ENCODE data around the gene CCNY.

CCNY gene

DNA sequence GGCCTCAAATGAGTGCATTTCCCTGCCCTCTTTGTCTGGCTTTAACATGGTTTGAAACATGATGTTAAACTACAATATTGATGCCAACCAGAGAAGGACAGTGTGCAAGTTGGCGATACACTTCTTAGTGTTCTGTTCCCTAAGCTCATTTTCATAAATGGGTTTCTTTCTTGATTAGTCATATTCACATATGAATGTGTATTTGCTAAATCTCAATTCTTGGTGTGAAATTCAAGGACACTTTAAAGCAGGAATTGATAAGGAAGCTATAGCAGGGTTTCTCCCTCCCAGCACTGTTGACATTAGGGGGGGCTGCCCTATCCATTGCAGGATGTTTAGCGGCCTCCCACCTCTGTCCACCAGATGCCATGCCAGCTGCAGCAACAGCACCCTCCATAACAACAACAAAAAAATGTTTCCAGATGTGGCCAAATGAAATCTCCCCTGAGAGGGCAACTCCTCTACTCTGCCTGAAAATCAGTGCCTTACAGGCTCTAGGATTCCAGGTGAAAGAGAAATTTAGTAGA is 13.1 kb downstream of the CCNY start:
- DNase-seq (ENCODE audit: low spot score) (no peak), ATAC-seq (ENCODE audit: low read depth) (no peak)
- no peaks in the 10 kb centered on the region for H3K27me3 ChIP-seq (ENCODE audit: insufficient read depth, poor library complexity, severe bottlenecking)
- H3K4me3 ChIP-seq (ENCODE audit: severe bottlenecking), result no peak overlapping the region
- TF ChIP-seq CTCF (IDR thresholded peaks at IDR 0.05; ENCODE audit: poor library complexity, severe bottlenecking), result no peak
- no peaks in the 10 kb centered on the region for H3K9me3 ChIP-seq (ENCODE audit: severe bottlenecking)
- no peak overlapping the region for H3K27ac ChIP-seq (ENCODE audit: poor library complexity, severe bottlenecking)
- peaks cover 3% of the 10 kb centered on the region for H3K4me1 ChIP-seq (ENCODE audit: insufficient read depth, poor library complexity, severe bottlenecking)
- H3K36me3 ChIP-seq (ENCODE audit: low read depth), result no peaks in the 10 kb centered on the region

GRCh38 chr10:35351021-35351420 is 14.7 kb downstream of the CCNY start:
- H3K4me3 ChIP-seq (ENCODE audit: severe bottlenecking), result no peak overlapping the region
- DNase-seq (ENCODE audit: low spot score), result no peak
- no peak overlapping the region for H3K27ac ChIP-seq (ENCODE audit: poor library complexity, severe bottlenecking)
- H3K9me3 ChIP-seq (ENCODE audit: severe bottlenecking), result no peaks in the 10 kb centered on the region
- H3K27me3 ChIP-seq (ENCODE audit: insufficient read depth, poor library complexity, severe bottlenecking), result no peaks in the 10 kb centered on the region
- no peak for TF ChIP-seq CTCF (IDR thresholded peaks at IDR 0.05; ENCODE audit: poor library complexity, severe bottlenecking)
- ATAC-seq (ENCODE audit: low read depth), result no peak
- H3K36me3 ChIP-seq (ENCODE audit: low read depth), result no peaks in the 10 kb centered on the region
- H3K4me1 ChIP-seq (ENCODE audit: insufficient read depth, poor library complexity, severe bottlenecking), result peaks cover 3% of the 10 kb centered on the region

- no peak overlapping the region for H3K27ac ChIP-seq (ENCODE audit: poor library complexity, severe bottlenecking)
- no peaks in the 10 kb centered on the region for H3K27me3 ChIP-seq (ENCODE audit: insufficient read depth, poor library complexity, severe bottlenecking)
- H3K4me3 ChIP-seq (ENCODE audit: severe bottlenecking), result no peak overlapping the region
- H3K9me3 ChIP-seq (ENCODE audit: severe bottlenecking), result no peaks in the 10 kb centered on the region
- ATAC-seq (ENCODE audit: low read depth) (no peak), DNase-seq (ENCODE audit: low spot score) (no peak)
- TF ChIP-seq CTCF (IDR thresholded peaks at IDR 0.05; ENCODE audit: poor library complexity, severe bottlenecking), result no peak
- H3K4me1 ChIP-seq (ENCODE audit: insufficient read depth, poor library complexity, severe bottlenecking), result peaks cover 3% of the 10 kb centered on the region
- no peaks in the 10 kb centered on the region for H3K36me3 ChIP-seq (ENCODE audit: low read depth)
Measured at GRCh38 chr10:35352097-35352496, 15.8 kb downstream of the CCNY start.

DNA sequence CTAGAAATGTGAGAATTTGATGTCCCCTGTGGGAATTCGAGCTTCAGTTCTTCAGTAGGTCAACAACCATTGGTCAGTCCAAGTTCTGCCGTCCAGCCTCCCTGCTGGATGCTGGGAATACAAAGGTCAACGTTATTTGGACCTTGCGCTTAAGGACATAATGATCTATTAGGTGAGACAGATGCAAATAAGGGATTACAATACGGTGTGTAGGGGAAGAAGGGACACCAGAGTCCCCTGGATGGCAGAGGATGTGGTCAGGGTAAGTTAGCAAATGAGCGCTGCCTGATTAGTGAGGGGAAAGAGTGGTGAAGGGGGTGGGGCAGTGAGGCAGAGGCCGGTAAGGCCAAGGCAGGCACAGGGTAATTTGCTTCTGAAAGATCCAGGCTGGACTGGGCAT is 16.2 kb downstream of the CCNY start:
- Histone ChIP-seq H3K4me3 (ENCODE audit: severe bottlenecking) (no peak overlapping the region), H3K36me3 (ENCODE audit: low read depth) (no peaks in the 10 kb centered on the region), H3K27me3 (ENCODE audit: insufficient read depth, poor library complexity, severe bottlenecking) (no peaks in the 10 kb centered on the region), H3K27ac (ENCODE audit: poor library complexity, severe bottlenecking) (no peak overlapping the region), H3K4me1 (ENCODE audit: insufficient read depth, poor library complexity, severe bottlenecking) (peaks cover 3% of the 10 kb centered on the region), H3K9me3 (ENCODE audit: severe bottlenecking) (no peaks in the 10 kb centered on the region)
- no peak for DNase-seq (ENCODE audit: low spot score)
- no peak for ATAC-seq (ENCODE audit: low read depth)
- TF ChIP-seq CTCF (IDR thresholded peaks at IDR 0.05; ENCODE audit: poor library complexity, severe bottlenecking), result no peak

GRCh38 chr10:35353395-35353794 is 17.1 kb downstream of the CCNY start:
- H3K27ac ChIP-seq (ENCODE audit: poor library complexity, severe bottlenecking), result no peak overlapping the region
- no peaks in the 10 kb centered on the region for H3K9me3 ChIP-seq (ENCODE audit: severe bottlenecking)
- ATAC-seq (ENCODE audit: low read depth), result no peak
- no peaks in the 10 kb centered on the region for H3K27me3 ChIP-seq (ENCODE audit: insufficient read depth, poor library complexity, severe bottlenecking)
- peaks cover 3% of the 10 kb centered on the region for H3K4me1 ChIP-seq (ENCODE audit: insufficient read depth, poor library complexity, severe bottlenecking)
- no peak overlapping the region for H3K4me3 ChIP-seq (ENCODE audit: severe bottlenecking)
- TF ChIP-seq CTCF (IDR thresholded peaks at IDR 0.05; ENCODE audit: poor library complexity, severe bottlenecking), result no peak
- no peaks in the 10 kb centered on the region for H3K36me3 ChIP-seq (ENCODE audit: low read depth)
- DNase-seq (ENCODE audit: low spot score), result no peak

Data from RWPE2 (cell line).